ENCODE data around the gene DXO. TPM values are rescaled to one million over a fixed set of nuclear protein-coding genes. Genes with fewer than 3 reads are reported as not detected.

DXO gene
- polyA plus RNA-seq, 4 donors: 22.9 to 42.2 (median 32.9) TPM

DNA sequence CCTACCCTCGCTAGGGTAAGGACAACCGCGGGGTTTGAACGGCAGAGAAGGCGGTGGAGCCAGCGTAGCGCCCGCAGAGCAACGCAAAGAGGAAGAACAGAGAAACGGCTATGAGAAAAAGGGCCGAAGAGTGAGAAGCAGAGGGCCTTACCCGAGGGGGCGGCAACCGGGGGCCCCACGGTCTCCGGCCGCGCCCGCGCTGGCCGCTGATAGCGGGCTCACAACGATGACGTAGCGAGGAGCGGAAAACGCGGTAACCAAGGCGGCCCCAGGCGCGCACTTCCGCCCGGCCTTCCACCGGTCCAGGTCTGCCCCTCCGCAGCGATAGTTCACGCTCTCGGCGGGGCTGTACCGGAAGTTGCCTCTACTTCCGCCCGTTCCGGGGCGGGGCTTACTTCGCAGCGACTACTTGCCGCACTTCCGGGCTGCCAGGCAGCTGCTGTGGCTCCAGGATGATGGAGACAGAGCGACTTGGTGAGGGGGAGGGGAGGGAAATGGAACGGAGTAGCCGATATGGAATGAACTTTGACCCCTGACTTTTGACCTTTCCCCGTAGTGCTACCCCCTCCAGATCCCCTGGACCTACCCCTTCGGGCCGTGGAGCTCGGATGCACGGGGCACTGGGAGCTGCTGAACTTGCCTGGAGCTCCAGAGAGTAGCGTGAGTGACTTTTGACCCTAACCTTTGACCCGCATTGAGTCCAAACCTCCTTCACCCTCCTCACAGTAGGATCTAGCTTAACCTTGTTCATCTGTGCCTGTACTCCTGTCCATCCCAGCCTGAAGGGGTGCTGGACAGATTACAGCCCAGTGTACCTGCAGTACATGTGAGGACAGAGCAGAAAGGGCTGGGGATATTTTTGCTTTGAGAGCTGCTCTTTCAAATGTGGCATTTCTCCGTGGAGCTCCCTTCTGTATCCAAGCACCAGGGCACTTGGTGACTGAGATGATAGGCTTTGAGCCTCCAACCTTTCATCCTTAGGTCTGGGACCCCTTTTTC lies 12.9 kb downstream of the DXO start, which contains the start of the genes NELFE and SKIC2:
TSS of gene NELFE (minus strand) at position 231 of the 999 bp plus-strand sequence. CDS start 525 bp downstream, outside the sequence.
TSS of gene SKIC2 (plus strand) at position 435 of the 999 bp plus-strand sequence. CDS start at position 453, 18 bp downstream.
- peak; percentile 84 to 97 (median 93) for DNase-seq (ENCODE audit: low read depth in 4 of 4, low spot score in 2 of 4)

DNA sequence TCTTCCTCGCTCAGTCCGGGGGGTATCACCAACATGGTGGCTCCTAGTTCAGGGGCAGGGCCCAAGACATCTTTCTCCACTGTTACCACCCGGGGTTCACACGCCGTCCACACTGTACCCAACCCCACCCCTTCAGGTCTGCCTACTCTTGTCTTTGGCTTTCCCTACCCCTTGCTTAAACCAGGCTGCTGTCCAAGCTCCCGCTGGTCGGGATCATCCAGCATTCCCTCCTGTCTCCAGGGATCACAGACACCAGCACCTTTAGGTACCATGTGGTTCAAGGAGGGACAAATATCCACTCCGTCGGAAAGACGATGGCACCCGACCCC lies 13.6 kb downstream of the DXO start:
- no peak for DNase-seq (ENCODE audit: low read depth in 4 of 4, low spot score in 2 of 4)

DNA sequence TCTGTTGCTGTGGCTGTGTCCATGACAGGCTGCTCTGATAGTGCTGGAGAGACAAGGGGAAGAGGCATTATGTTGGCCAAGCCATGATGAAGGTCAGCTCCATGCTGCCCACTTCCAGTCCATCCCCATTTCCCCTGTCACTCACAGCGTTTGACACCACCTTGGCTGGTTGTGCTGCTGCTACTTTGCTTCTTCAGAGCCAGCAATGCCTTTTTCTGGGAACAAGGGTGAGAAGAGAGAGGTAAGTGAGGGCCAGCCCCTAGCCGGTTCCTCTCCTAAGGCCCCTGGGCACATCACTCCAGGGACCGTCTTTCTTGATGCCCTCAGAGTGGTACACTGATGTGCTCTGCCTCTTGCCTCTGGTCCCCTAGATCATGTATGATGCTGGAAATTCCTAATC lies 15.1 kb downstream of the DXO start:
- no peak for DNase-seq (ENCODE audit: low read depth in 4 of 4, low spot score in 2 of 4)

DNA sequence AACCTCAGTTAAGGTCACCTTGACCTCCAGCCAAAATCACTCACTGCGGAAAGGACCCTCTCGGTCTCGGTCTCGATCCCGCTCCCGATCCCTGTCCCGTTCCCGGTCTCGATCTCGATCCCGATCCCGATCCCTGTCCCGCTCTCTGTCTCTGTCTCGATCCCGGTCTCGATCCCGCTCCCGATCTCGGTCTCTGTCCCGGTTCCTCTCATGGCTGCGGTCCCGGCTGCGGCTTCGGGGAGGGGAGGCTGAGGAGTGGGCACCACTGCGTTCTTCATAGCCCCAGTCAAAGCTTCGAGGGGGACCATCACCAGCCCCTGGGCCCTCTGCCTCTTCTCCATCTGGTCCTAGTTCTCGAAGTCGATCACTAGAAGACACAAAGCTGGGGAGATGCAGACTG lies 17.4 kb downstream of the DXO start:
- no peak for DNase-seq (ENCODE audit: low read depth in 4 of 4, low spot score in 2 of 4)

DNA sequence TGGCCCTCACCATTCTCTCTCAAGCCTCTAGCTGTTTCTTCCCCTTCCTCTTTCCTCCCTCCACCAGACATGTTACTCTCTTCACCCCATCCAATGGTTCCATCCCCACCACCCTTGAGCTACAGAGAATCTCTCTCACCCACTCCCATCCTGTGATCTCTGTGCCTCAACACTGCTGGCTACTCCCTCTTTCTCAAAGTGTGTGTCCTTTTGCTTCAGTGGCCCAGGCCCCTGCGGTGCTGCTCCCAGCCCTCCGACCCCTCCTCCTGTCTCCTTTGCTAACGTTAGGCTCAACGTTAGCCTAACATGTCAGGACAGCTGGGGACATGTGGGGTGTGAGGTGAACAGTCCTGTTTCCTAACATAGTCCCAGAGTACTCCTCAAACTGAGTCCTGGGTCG lies 19.0 kb downstream of the DXO start:
- no peak for DNase-seq (ENCODE audit: low read depth in 4 of 4, low spot score in 2 of 4)

DNA sequence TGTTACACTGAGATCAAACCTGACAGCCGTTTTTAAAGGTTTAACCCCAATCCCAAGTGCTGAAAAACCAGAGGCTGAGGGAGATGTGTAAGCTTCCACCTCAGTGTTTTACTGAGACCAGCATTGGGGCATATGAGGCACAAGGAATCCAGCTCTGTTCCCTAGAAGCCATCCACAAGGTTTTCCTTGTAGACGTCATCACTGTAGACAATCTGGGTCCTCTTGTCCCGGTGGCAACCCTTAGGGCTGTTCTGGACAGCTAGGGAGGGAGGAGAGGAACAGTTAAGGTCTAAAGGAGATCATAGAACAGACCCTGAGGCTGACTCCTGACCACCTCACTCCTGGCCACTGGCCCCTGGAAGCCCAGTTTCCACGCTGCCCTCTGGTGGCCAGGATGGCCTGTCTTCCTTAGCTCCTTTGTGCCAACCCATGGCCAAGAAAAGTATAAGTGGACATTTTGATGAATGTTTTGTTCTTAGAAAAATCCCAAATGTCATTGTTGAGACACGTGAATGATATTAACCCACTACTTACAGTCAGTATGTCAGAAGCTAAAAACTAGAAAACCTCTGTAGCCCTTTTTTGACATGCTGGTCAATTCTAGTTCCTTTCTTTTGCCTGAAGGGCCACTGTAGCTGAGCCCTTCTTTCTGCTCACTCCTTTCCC lies 19.7 kb downstream of the DXO start:
- DNase-seq (ENCODE audit: low read depth in 4 of 4, low spot score in 2 of 4): no peak

DNA sequence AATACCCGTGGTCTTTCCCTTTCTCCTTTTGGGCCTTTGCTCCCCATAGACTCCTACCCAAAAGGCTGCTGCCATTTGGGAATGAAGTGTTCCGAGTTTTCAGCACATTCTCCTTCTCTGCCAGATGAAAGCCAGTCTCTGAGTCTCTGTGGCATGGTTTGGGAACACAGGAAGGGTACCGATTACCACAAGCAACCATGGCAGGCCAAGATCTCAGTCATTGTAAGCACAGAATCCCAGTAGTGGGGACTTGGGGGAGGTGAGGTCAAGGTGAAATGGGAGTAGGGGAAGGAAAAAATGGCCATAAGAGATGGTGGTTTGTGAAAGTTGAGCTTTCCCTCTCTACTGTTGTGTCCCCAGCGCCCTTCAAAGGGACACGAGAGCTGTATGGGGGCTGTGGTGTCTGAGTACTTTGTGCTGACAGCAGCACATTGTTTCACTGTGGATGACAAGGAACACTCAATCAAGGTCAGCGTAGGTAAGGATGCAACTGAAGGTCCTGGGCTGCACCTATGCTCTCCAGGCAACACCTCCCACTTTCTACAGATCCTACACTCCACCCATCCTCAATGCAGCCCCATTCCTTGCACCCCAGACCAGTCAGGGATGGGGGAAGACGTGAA lies 21.9 kb downstream of the DXO start:
- DNase-seq (ENCODE audit: low read depth in 4 of 4, low spot score in 2 of 4): no peak

DNA sequence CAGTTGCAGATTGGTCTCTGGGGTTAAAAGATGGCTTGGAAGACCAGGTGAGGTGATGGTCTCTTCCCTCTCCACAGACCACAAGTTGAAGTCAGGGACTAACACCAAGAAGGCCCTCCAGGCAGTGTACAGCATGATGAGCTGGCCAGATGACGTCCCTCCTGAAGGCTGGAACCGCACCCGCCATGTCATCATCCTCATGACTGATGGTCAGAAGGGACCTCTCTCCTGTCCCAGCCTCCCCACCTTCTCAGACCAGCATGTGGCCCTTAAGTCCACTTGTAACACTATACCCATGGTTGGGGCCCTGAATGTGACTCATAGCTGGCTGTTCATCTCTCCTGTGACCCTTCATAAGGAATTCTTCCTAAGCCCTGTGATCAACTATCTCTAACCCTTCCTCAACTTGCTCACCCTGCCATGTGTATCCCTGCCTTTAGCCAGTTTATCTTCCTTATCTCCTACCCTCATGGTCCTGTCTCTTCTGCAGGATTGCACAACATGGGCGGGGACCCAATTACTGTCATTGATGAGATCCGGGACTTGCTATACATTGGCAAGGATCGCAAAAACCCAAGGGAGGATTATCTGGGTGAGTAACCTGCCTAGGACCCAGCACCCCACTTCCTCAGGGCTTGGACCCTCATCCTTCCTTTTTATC lies 23.1 kb downstream of the DXO start:
- no peak for DNase-seq (ENCODE audit: low read depth in 4 of 4, low spot score in 2 of 4)

DNA sequence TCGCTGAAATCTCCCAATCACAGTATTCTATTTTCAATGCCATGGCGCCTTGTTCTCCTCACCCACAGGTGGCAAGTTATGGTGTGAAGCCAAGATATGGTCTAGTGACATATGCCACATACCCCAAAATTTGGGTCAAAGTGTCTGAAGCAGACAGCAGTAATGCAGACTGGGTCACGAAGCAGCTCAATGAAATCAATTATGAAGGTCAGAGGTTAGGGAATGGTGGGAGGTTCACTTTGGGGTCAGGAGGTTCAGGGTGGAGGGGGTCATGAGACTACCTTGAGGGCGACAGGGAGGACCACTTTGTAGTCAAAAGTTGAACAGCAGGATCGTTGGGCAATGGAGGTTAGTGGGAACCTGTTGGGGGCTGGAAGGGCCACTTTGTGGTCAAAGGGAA lies 23.6 kb downstream of the DXO start:
- DNase-seq (ENCODE audit: low read depth in 4 of 4, low spot score in 2 of 4): no peak

DNA sequence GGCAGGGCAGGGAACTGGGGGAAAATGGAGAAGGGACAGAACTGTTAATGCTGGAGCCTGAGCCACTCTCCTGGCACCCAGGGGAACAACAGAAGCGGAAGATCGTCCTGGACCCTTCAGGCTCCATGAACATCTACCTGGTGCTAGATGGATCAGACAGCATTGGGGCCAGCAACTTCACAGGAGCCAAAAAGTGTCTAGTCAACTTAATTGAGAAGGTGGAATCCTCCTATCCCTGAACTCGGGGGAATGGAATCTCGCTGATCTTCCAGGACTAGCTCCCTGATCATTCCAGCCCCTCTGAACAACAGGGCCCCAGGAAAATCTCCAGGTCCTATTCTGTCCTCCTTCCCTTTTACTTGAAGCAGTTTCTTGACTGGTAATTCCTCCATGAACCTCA lies 24.1 kb downstream of the DXO start:
- no peak for DNase-seq (ENCODE audit: low read depth in 4 of 4, low spot score in 2 of 4)

DNA sequence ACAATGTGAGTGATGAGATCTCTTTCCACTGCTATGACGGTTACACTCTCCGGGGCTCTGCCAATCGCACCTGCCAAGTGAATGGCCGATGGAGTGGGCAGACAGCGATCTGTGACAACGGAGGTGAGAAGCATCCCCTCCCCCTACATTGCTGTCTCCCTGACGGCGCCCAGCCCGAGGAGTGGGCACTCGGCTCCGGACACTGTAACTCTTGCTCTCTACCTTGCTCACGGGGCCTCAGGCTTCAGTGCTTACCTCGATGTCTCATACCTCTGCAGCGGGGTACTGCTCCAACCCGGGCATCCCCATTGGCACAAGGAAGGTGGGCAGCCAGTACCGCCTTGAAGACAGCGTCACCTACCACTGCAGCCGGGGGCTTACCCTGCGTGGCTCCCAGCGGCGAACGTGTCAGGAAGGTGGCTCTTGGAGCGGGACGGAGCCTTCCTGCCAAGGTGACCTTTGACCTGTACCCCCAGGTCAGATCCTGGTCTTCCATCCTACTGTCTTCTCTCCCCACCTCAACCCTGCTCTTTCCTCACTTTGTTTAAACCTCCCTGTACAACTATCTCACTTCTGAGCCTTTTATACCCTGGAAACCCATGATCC lies 24.8 kb downstream of the DXO start:
- DNase-seq (ENCODE audit: low read depth in 4 of 4, low spot score in 2 of 4): no peak

DNA sequence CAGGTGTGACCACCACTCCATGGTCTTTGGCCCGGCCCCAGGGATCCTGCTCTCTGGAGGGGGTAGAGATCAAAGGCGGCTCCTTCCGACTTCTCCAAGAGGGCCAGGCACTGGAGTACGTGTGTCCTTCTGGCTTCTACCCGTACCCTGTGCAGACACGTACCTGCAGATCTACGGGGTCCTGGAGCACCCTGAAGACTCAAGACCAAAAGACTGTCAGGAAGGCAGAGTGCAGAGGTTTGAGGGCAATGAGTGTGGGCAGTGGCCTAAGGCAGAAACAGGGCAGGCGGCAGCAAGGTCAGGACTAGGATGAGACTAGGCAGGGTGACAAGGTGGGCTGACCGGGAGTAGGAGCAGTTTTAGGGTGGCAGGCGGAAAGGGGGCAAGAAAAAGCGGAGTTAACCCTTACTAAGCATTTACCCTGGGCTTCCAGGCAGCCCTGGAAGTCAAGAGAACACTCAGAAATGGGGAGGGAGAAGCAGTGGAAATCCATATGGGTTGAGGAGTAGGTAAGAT lies 25.5 kb downstream of the DXO start:
- DNase-seq (ENCODE audit: low read depth in 4 of 4, low spot score in 2 of 4): no peak

DNA sequence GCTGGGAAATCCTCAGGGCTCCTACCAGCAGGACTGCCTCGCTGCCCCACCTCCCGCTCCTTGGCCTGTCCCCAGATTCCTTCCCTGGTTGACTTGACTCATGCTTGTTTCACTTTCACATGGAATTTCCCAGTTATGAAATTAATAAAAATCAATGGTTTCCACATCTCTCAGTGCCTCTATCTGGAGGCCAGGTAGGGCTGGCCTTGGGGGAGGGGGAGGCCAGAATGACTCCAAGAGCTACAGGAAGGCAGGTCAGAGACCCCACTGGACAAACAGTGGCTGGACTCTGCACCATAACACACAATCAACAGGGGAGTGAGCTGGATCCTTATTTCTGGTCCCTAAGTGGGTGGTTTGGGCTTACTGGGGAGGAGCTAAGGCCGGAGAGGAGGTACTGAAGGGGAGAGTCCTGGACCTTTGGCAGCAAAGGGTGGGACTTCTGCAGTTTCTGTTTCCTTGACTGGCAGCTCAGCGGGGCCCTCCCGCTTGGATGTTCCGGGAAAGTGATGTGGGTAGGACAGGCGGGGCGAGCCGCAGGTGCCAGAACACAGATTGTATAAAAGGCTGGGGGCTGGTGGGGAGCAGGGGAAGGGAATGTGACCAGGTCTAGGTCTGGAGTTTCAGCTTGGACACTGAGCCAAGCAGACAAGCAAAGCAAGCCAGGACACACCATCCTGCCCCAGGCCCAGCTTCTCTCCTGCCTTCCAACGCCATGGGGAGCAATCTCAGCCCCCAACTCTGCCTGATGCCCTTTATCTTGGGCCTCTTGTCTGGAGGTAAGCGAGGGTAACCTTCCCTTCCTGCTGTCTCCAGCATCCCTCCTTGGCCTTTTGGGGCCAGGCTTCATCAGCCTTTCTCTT lies 26.2 kb downstream of the DXO start, which contains the start of gene CFB:
TSS of gene CFB (plus strand) at position 589 of the 863 bp plus-strand sequence. CDS start at position 716, 127 bp downstream.
- no peak for DNase-seq (ENCODE audit: low read depth in 4 of 4, low spot score in 2 of 4)

DNA sequence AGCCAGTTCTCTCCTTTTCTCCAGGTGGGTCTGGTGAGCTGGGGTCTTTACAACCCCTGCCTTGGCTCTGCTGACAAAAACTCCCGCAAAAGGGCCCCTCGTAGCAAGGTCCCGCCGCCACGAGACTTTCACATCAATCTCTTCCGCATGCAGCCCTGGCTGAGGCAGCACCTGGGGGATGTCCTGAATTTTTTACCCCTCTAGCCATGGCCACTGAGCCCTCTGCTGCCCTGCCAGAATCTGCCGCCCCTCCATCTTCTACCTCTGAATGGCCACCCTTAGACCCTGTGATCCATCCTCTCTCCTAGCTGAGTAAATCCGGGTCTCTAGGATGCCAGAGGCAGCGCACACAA lies 26.8 kb downstream of the DXO start:
- DNase-seq (ENCODE audit: low read depth in 4 of 4, low spot score in 2 of 4): no peak

DNA sequence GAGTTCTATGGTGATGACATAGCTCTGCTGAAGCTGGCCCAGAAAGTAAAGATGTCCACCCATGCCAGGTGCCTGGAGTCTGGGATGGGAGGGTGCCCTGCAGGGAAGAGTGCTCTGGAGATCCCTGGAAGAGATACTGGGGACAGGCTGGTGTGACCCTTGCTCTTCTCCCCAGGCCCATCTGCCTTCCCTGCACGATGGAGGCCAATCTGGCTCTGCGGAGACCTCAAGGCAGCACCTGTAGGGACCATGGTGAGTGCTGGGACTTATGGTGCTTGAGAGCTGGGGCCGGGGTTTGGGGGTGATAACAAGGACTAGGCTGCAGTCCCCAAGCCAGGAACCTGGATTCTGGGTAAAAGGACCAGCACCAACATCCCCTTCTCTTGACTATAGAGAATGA lies 28.2 kb downstream of the DXO start:
- no peak for DNase-seq (ENCODE audit: low read depth in 4 of 4, low spot score in 2 of 4)

DNA sequence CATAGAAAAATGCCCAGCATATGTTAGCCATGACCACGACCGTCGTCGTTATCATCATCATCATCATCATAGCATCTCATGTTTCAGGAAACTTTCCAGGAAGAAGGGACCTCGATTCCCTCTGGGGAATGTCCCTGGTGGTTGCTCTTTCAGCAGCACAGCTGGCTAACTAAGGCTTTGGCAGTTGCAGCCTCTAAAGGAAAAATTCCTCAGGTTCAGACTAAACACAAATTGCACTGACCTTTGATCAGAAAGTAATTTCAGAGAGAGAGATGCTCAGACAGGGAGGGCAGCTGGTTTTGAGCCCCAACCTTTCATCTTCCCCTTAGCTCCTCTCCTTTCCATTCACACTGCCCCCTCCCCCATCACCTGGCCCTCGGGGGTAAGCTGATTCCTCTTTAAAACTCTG lies 31.7 kb downstream of the DXO start:
- DNase-seq (ENCODE audit: low read depth in 4 of 4, low spot score in 2 of 4): no peak

DNA sequence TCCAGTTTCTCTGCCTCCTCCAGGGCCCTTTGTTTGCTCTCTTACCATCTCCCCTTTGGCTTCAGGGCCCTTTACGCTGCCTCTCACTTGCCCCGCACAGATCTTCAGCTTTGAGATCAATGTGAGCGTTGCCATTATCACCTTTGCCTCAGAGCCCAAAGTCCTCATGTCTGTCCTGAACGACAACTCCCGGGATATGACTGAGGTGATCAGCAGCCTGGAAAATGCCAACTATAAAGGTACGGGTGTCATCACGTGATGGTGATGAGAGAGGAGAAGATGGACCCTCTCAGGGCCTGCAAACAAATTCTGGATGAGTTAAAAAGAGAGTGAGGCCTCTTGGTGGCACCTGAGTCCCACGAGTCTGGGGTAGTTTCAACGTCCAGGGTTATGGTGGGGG lies 36.1 kb downstream of the DXO start:
- no peak for DNase-seq (ENCODE audit: low read depth in 4 of 4, low spot score in 2 of 4)

DNA sequence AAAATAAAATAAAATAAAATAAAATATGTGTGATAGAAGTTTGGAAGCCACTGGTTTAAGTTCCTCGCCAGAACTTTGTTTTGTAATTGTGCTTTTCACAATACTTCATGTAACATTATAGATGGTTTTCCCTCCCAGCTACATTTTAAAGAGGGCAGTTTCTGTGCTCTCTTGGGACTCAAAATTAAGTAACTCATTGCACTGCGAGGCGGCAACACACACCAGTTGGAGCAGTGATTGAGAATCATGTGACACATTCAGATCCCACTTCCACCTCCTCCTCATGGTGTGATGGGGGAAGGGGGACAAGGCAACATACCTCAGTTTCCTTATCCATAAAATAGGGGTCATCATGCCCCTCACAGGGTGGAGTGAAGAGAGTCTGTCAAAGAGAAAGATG lies 36.9 kb downstream of the DXO start:
- DNase-seq (ENCODE audit: low read depth in 4 of 4, low spot score in 2 of 4): no peak

DNA sequence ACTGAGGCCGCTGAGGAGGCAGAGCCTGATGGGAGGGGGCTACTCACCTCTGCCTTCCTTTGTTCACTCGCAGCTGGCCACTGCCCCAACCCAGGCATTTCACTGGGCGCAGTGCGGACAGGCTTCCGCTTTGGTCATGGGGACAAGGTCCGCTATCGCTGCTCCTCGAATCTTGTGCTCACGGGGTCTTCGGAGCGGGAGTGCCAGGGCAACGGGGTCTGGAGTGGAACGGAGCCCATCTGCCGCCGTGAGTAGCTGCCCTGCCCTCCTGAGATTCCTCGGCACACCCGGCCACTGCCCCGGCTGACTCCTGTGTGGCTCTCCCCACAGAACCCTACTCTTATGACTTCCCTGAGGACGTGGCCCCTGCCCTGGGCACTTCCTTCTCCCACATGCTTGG lies 38.4 kb downstream of the DXO start:
- DNase-seq (ENCODE audit: low read depth in 4 of 4, low spot score in 2 of 4): no peak

All from left renal cortex interstitium (tissue), 4 donors.